OCI-LY3 (cell line): ENCODE data around the gene WASHC4.

ENCODE experiments used
- H2AFZ ChIP-seq: fragments of 200-600, 300-600 bp; shearing (Covaris generic); 2 replicates; pipeline ENCODE4 v1.6.0; 2014; ENCODE audit warnings: antibody characterized with exemption, low read depth, low read length
- H3K27ac ChIP-seq: fragments of 200-600, 300-600 bp; sonication (generic); 2 replicates; pipeline ENCODE4 v1.5.1; 2014; ENCODE audit warnings: mild to moderate bottlenecking, low read length, moderate library complexity, mixed read lengths
- H3K27me3 ChIP-seq: fragments of 200-600, 300-600 bp; sonication (generic); 2 replicates; pipeline ENCODE4 v1.6.1; 2014; ENCODE audit warnings: low read depth, low read length, mixed read lengths
- H3K36me3 ChIP-seq: fragments of 200-600, 300-600 bp; sonication (generic); replicated peaks from 2 replicates; pipeline ENCODE3; 2014; ENCODE audit warnings: low read depth, low read length, mixed read lengths
- H3K4me1 ChIP-seq: fragments of 300-600, 200-600 bp; sonication (generic); 2 replicates; pipeline ENCODE4 v1.6.1; 2014; ENCODE audit warnings: low read length, mixed read lengths
- H3K4me2 ChIP-seq: fragments of 200-600, 300-600 bp; sonication (generic); 2 replicates; pipeline ENCODE4 v1.6.1; 2014; ENCODE audit warnings: low read length, mixed read lengths
- H3K4me3 ChIP-seq: fragments of 300-600, 200-600 bp; sonication (generic); 2 replicates; pipeline ENCODE4 v1.5.1; 2014; ENCODE audit warnings: antibody characterized with exemption, mild to moderate bottlenecking, low read length, moderate library complexity
- H3K79me2 ChIP-seq: fragments of 300-600, 200-600 bp; shearing (Covaris generic); 2 replicates; pipeline ENCODE4 v1.6.1; 2014; ENCODE audit warnings: mild to moderate bottlenecking, low read length, mixed read lengths
- H3K9ac ChIP-seq: fragments of 300-600, 200-600 bp; shearing (Covaris generic); 2 replicates; pipeline ENCODE4 v1.6.0; 2014; ENCODE audit warnings: mild to moderate bottlenecking, low read length, moderate library complexity
- H3K9me3 ChIP-seq: fragments of 200-600, 300-600 bp; shearing (Covaris generic); 2 replicates; pipeline ENCODE4 v1.6.1; 2014; ENCODE audit warnings: low read length, mixed read lengths; ENCODE audit not compliant: insufficient read depth
- H4K20me1 ChIP-seq: fragments of 200-600, 300-600 bp; sonication (generic); 2 replicates; pipeline ENCODE4 v1.6.1; 2016; ENCODE audit warnings: low read length, mixed read lengths; ENCODE audit not compliant: insufficient read depth
- CTCF ChIP-seq: fragments of 200-600, 300-600 bp; sonication (generic); IDR thresholded peaks from 2 replicates; pipeline ENCODE4 v1.5.1; 2014; ENCODE audit warnings: antibody characterized with exemption, low read length, low read depth
- EZH2phosphoT487 ChIP-seq: fragments of 200-600 bp; shearing (Covaris generic); IDR thresholded peaks from 2 replicates; pipeline ENCODE4 v1.6.1; 2018; ENCODE audit warnings: antibody characterized with exemption, mixed run types, low read depth

The WASHC4 gene

GRCh38 chr12:105138248-105138647, 30.7 kb downstream of the WASHC4 start:
- H3K4me2 ChIP-seq = no peak overlapping the region
- no peaks in the 10 kb centered on the region for H3K9me3 ChIP-seq
- H3K27ac ChIP-seq = no peak overlapping the region
- peaks cover 65% of the 10 kb centered on the region for H3K36me3 ChIP-seq
- H3K9ac ChIP-seq = no peak overlapping the region
- no peaks in the 10 kb centered on the region for H4K20me1 ChIP-seq
- TF ChIP-seq CTCF (no peak), EZH2phosphoT487 (no peak)
- H3K79me2 ChIP-seq = peaks cover 3% of the 10 kb centered on the region; the same call in 1 of the 2 replicates
- no peak overlapping the region for H2AFZ ChIP-seq
- H3K4me3 ChIP-seq = no peak overlapping the region
- peaks cover 3% of the 10 kb centered on the region; the same call in 1 of the 2 replicates for H3K4me1 ChIP-seq
- H3K27me3 ChIP-seq = no peaks in the 10 kb centered on the region

GRCh38 chr12:105141320-105141922, 33.9 kb downstream of the WASHC4 start:
- Histone ChIP-seq H3K79me2 (no peaks in the 10 kb centered on the region), H4K20me1 (no peaks in the 10 kb centered on the region), H3K27me3 (no peaks in the 10 kb centered on the region), H2AFZ (no peak overlapping the region), H3K9me3 (no peaks in the 10 kb centered on the region), H3K4me1 (no peaks in the 10 kb centered on the region), H3K9ac (no peak overlapping the region), H3K27ac (no peak overlapping the region), H3K36me3 (peaks cover 53% of the 10 kb centered on the region), H3K4me3 (no peak overlapping the region), H3K4me2 (no peak overlapping the region)
- no peak for TF ChIP-seq CTCF
- no peak for TF ChIP-seq EZH2phosphoT487

- H4K20me1 ChIP-seq = no peaks in the 10 kb centered on the region
- H3K79me2 ChIP-seq = no peaks in the 10 kb centered on the region
- TF ChIP-seq CTCF (no peak), EZH2phosphoT487 (no peak)
- no peak overlapping the region for H3K4me2 ChIP-seq
- peaks cover 54% of the 10 kb centered on the region for H3K36me3 ChIP-seq
- no peak overlapping the region for H3K27ac ChIP-seq
- no peak overlapping the region for H2AFZ ChIP-seq
- no peaks in the 10 kb centered on the region for H3K9me3 ChIP-seq
- no peak overlapping the region for H3K4me3 ChIP-seq
- H3K9ac ChIP-seq = no peak overlapping the region
- H3K27me3 ChIP-seq = no peaks in the 10 kb centered on the region
- no peaks in the 10 kb centered on the region for H3K4me1 ChIP-seq
These were observed 34.7 kb downstream of the WASHC4 start for GRCh38 chr12:105142259-105142658.

- H3K79me2 ChIP-seq = no peaks in the 10 kb centered on the region
- no peaks in the 10 kb centered on the region for H3K27me3 ChIP-seq
- no peaks in the 10 kb centered on the region for H3K4me1 ChIP-seq
- no peak overlapping the region for H3K4me3 ChIP-seq
- no peak overlapping the region for H2AFZ ChIP-seq
- peaks cover 62% of the 10 kb centered on the region for H3K36me3 ChIP-seq
- no peak overlapping the region for H3K4me2 ChIP-seq
- TF ChIP-seq CTCF (no peak), EZH2phosphoT487 (no peak)
- no peak overlapping the region for H3K27ac ChIP-seq
- no peak overlapping the region for H3K9ac ChIP-seq
- no peaks in the 10 kb centered on the region for H3K9me3 ChIP-seq
- no peaks in the 10 kb centered on the region; the same call in 1 of the 2 replicates for H4K20me1 ChIP-seq
These were observed 48.7 kb downstream of the WASHC4 start for GRCh38 chr12:105156260-105156659.
